ENCODE results near the gene ENO2.

Gene ENO2

DNA sequence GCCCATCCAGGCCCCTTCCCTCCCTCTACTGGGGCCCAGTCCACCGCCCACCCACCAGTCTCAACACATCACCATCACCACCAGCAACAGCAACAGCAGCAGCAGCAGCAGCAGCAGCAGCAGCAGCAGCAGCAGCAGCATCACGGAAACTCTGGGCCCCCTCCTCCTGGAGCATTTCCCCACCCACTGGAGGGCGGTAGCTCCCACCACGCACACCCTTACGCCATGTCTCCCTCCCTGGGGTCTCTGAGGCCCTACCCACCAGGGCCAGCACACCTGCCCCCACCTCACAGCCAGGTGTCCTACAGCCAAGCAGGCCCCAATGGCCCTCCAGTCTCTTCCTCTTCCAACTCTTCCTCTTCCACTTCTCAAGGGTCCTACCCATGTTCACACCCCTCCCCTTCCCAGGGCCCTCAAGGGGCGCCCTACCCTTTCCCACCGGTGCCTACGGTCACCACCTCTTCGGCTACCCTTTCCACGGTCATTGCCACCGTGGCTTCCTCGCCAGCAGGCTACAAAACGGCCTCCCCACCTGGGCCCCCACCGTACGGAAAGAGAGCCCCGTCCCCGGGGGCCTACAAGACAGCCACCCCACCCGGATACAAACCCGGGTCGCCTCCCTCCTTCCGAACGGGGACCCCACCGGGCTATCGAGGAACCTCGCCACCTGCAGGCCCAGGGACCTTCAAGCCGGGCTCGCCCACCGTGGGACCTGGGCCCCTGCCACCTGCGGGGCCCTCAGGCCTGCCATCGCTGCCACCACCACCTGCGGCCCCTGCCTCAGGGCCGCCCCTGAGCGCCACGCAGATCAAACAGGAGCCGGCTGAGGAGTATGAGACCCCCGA, 22.5 kb downstream of the ENO2 start:
- DNase-seq, result peak; percentile 52

DNA sequence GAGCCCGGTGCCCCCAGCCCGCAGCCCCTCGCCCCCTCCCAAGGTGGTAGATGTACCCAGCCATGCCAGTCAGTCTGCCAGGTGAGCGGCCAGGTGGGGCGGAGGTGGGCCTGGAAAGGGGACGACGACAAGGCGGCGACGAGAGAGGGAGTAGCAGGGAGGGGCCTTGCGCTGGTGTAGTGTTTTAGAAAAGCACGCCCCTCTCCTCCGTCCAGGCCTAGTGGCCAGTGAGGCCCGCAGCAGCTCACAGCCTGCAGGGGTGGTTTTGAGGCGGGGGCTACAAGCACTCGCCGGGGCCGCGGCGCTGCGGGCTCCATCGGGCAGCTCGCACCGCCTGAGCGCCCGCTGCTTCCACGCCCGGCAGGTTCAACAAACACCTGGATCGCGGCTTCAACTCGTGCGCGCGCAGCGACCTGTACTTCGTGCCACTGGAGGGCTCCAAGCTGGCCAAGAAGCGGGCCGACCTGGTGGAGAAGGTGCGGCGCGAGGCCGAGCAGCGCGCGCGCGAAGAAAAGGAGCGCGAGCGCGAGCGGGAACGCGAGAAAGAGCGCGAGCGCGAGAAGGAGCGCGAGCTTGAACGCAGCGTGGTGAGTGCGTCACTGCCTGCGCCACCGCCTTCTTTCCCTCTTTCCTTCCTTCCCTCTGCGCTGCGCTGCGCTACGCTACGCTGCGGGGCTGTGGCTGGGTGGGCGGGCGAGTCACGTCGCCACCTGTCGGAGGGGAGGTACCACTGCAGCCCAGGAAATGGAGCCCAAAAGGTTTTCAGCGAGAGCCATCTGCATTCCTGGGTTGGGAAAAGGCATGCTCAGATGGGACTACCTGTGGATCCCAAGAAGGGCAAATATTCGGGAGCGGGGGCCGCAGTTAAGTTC, 23.3 kb downstream of the ENO2 start:
- DNase-seq, result peak; percentile 93

DNA sequence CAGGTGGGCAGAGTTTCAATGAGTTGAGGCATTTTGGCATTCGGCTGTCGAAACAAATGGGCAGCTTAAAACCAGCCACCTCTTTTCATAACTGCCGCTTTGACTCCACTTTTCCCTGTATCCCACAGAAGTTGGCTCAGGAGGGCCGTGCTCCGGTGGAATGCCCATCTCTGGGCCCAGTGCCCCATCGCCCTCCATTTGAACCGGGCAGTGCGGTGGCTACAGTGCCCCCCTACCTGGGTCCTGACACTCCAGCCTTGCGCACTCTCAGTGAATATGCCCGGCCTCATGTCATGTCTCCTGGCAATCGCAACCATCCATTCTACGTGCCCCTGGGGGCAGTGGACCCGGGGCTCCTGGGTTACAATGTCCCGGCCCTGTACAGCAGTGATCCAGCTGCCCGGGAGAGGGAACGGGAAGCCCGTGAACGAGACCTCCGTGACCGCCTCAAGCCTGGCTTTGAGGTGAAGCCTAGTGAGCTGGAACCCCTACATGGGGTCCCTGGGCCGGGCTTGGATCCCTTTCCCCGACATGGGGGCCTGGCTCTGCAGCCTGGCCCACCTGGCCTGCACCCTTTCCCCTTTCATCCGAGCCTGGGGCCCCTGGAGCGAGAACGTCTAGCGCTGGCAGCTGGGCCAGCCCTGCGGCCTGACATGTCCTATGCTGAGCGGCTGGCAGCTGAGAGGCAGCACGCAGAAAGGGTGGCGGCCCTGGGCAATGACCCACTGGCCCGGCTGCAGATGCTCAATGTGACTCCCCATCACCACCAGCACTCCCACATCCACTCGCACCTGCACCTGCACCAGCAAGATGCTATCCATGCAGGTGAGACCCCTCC, 24.2 kb downstream of the ENO2 start:
- DNase-seq, result no peak

DNA sequence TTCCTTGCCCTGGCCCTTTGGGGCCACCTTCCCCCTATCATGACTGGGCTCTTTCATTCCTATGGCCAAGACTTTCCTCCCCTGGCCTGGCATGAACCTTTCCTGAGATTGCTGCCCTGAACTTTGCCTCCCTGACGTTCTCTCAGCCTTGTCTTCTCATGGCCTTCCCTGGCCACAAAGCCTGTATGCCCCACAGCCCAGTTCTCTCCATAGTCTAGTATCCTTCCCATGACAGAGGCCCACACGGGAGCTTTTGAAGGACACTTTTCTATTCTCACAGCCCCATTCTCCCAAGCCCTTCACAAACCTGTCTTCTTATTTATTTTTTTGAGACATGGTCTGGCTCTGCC, 24.8 kb downstream of the ENO2 start:
- DNase-seq, result no peak

DNA sequence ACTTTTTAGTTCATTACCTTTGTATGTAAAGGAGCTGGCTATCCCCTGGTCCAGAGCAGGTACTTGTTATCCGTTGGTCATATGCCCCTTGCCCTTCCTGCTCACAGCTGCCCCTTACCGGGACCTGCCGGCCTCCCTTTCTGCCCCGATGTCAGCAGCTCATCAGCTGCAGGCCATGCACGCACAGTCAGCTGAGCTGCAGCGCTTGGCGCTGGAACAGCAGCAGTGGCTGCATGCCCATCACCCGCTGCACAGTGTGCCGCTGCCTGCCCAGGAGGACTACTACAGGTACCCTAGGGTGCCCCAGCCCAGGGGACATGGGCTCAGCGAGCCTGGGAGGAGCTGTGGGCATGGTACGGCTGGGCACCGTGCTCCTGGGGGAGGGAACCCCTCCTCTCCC, 26.9 kb downstream of the ENO2 start:
- no peak for DNase-seq

DNA sequence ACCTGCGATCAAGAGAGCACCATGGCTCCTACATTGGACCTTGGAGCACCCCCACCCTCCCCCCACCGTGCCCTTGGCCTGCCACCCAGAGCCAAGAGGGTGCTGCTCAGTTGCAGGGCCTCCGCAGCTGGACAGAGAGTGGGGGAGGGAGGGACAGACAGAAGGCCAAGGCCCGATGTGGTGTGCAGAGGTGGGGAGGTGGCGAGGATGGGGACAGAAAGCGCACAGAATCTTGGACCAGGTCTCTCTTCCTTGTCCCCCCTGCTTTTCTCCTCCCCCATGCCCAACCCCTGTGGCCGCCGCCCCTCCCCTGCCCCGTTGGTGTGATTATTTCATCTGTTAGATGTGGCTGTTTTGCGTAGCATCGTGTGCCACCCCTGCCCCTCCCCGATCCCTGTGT, 27.4 kb downstream of the ENO2 start:
- no peak for DNase-seq

DNA sequence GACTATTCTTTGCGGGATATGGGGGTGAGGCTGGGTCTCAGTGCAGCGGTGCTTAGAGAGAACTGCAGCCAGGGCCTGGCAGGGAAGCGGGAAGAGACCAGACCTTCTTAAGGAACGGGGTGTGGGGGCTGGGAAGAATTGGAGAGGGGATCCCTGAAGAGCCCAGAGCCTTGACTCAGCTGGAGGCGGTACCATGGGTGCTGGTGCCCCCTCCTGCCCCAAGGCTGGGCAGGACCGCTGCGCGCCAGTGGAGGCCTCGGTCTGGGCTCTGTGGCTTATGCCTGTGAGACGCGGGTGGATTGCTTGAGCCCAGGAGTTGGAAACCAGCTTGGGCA, 27.9 kb downstream of the ENO2 start:
- no peak for DNase-seq

DNA sequence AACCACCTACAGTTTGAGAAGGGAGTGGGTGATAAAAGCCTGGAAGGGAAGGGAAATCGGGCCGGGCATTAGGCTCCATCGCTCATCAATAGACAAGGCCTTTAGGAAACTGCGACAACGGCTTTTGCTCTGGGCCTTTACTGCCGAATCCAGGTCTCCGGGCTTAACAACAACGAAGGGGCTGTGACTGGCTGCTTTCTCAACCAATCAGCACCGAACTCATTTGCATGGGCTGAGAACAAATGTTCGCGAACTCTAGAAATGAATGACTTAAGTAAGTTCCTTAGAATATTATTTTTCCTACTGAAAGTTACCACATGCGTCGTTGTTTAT, 29.0 kb downstream of the ENO2 start:
- DNase-seq, result peak; percentile 61

DNA sequence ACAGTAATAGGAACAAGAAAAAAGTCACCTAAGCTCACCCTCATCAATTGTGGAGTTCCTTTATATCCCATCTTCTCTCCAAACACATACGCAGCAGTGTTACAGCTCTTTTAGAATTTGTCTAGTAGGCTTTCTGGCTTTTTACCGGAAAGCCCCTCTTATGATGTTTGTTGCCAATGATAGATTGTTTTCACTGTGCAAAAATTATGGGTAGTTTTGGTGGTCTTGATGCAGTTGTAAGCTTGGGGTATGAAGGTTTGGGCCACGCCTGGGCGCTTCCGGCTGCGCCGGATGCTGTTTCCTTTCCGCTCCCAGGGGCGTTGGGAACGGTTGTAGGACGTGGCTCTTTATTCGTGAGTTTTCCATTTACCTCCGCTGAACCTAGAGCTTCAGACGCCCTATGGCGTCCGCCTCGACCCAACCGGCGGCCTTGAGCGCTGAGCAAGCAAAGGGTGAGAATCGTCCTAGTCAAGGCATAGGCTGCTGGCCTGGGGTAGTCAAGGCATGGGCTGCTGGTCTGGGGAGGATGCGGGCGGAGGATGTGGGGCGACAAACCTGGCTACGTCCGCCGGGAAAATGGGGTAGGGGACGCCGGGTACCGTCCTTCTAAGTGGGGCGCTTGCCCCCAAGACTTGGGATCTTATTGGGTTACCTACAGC, 29.5 kb downstream of the ENO2 start, which contains the start of the genes C12orf57 and RNU7-1:
Gene C12orf57 (plus strand): TSS at position 301 of the 659 bp plus-strand sequence. CDS start 100 bp downstream, at position 401.
Gene RNU7-1 (plus strand): TSS at position 95 of the 659 bp plus-strand sequence.
- peak; percentile 67 for DNase-seq

DNA sequence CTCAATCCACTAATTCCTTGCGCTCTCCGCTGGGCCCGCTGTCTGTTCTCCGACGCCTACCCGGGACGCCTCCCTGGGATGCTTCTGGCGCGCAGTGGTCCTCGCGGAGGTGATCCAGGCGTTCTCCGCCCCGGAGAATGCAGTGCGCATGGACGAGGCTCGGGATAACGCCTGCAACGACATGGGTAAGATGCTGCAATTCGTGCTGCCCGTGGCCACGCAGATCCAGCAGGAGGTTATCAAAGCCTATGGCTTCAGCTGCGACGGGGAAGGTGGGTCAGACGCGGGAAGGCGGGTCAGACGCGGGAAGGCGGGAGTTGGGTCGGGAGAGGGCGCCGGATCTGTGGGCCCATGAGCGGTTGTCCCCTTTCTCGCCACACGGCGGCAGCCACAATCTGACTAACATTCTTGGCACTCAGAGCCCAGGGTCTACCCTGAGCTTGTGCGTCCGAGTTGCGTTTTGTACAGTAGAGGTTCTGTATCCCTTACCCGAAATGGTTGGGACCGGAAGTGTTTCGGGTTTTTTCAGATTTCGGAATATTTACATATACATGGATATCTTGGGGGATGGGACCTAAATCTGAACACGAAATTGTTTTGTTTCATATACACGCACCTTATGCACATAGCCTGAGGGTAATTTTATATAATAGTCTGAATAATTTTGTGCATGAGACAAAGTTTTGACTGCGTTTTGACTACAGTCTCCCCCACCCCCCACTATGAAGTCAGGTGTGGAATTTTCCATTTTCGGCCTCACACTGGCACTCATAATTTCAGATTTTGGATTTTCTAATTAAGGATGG, 30.2 kb downstream of the ENO2 start:
- peak; percentile 80 for DNase-seq

DNA sequence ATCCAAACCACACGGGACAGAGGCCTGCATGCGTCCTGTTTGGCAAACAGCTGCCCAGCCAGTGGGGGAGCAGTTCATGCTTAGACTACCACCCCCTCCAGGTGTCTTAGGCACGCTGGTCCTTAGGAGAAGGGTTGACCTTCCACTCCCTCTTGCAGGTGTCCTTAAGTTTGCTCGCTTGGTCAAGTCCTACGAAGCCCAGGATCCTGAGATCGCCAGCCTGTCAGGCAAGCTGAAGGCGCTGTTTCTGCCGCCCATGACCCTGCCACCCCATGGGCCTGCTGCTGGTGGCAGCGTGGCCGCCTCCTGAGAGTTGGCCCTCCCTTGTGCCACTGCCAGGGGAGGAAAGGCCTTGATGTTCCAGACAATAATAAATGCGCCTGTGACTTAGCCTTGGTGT, 31.2 kb downstream of the ENO2 start:
- DNase-seq, result no peak

DNA sequence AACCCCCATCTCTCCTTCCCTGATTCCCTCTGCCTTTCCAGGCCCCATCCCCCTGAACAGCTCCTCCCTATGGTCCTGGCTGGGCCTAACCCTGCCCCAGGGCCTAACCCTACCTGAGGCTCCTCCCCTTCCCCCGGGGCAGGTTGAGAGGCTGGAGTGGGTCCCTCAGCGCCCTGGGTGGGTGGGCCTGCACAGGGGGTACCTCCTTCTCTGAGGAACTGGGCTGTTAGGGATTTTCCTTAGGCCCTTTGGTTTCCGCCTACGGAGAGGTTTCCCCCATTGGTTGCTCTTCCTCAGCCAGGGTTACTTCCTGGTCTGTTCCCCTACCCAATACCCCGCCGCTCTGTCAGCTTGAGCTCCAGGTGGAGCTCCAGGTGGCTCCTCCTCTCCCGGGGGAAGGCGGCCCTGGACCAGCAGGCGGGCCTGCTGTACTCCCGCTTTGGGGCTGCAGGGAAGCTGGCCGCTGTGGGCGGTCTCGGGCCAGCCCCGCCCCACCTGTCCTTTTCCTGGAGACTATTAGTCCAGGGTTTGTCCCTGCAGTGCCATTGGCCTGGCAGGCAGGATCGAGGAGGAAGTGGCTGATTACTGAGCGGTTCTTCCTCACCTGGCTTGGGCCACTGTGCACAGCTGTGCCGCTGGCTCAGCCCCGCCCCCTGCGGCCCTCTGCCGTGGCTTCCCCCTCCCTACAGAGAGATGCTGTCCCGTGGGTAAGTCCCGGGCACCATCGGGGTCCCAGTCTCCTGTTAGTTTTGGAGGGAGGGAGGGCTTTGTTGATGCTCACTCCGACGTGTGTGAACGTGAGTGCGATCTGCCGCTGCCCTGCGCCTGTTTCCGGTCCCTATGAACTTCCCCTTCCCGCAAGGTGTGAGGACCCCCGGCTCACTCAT, 31.9 kb downstream of the ENO2 start:
- DNase-seq, result no peak

DNA sequence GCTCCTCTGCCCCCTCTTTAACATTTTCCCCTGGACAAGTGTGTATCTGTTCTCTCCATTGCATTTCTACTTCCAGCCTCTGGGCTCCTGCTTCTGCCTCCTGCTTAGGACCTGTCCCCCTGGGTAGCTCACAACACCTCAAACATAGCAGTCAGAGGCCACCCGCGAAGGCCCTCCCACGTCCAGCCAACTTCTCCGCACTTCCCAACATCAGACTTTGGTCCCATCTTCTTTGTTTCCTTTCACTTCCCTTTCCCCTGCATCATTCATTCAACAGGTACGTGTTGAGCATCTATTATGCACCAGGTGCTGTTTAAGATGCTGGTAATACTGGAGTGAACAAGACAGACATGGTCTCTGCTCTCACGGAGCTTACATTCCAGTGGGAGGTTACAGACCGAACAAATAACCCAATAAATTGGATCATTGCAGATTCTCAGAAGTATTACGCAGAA, 32.6 kb downstream of the ENO2 start:
- no peak for DNase-seq

DNA sequence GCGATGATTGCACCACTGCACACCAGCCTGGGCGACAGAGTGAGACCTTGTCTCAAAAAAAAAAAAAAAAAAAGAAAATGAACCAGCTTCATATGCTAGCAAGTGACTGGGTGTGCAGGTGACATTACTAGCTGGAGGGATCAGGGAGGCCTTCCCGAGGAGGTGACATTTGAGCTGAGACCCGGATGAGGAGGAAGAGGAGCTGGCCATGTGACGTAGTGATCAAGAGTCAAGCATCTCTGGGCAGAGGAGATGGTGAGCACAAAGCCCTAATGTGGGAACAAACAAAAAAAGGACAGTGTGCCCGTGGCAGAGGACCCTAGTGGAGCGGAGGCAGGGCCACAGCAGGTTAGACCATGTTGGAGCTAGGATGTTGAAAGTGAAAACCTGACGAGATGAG, 33.2 kb downstream of the ENO2 start:
- no peak for DNase-seq

DNA sequence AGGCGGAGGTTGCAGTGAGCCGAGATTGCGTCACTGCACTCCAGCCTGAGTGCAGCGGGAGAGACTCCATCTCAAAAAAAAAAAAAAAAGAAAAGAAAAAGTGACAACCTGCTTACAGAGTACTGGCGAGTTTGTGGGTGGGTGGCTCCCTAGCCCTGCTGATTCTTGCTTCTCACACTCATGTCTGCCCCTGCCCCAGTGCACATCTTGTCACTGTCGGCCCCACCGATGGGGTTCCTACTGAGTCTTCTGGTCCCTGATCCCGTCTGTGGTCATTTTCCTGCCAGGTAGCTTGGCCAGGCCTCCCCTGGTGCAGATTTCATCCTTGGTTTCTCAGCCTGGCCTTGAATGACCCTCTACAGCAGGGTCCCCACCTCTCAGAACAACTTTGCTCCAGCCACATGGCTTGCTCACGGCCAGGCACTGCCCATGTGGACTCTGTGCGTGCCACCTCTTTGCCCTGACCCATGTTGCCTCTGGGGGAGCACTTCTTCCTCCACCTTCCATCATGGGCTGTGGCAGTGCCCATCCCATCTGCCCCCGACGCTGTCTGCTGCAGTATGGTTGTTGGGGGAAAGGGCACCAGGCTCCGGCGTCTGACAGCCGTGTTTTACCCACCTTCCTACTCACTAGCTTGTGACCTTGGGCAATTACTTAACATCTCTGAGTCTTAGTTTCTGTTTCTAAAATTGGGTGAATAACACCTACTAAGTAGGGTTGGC, 34.7 kb downstream of the ENO2 start:
- no peak for DNase-seq

DNA sequence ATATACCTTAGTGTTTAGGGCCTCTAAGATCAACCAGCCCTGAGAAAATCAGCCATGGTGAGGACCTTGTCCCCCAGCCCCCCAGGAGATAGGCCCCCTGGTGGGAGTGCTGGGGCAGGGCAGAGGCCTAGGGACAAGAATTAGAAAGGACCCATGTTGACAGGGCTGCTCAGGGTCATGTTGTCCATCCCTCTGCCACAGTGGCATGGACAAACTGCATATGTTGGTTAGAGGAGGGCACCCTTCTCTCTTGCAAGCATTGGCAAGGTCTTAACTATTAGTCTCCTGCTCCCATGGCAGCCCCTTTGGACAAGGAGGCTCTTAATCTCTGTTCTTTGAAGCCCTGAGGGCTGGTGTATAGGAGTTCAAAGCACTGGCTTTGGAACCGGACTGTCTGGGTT, 36.0 kb downstream of the ENO2 start:
- no peak for DNase-seq

DNA sequence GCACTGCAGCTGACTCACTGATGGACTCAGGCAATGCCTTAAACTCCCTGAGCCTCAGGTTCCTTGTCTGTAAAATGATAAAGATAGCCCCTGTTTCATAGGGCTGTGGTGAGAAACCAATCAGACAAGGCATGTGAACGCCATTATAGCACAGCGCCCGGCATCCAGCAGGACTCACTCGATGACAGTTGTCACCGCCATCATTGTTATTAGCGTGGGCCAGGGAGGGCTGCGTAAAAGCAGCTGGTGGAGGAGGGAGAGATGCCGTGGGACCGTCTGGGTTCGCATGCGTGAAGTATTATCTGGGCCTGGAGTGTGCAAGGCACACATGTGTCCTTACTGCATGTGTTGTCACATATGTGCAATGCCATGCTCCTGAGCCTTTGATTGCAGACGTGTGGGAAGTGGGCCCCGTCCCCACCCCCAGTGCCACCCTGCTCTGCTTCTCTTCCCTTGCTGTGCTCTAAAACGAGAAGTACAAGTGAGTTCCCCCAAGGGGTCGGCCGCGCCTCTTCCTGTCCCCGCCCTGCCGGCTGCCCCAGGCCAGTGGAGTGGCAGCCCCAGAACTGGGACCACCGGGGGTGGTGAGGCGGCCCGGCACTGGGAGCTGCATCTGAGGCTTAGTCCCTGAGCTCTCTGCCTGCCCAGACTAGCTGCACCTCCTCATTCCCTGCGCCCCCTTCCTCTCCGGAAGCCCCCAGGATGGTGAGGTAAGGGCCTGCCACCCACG, 36.6 kb downstream of the ENO2 start, which contains the start of gene PTPN6:
Gene PTPN6 (plus strand): TSS at position 546 of the 730 bp plus-strand sequence. CDS start 157 bp downstream, at position 703.
- DNase-seq, result no peak

DNA sequence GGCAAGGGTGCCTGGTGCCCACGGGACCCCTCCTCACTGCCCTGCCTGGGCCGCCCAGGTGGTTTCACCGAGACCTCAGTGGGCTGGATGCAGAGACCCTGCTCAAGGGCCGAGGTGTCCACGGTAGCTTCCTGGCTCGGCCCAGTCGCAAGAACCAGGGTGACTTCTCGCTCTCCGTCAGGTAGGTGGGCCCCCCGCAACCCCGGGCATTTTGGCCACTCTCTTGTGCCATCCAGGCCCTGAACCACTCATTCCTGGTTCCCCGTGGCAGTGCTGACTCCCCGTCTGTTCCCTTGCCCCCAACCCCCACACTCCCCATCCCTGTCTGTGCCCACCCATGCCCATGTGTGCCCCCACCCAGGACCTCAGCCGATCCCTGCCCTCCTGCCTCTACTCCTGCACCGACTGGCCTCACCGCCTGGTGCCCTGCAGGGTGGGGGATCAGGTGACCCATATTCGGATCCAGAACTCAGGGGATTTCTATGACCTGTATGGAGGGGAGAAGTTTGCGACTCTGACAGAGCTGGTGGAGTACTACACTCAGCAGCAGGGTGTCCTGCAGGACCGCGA, 37.3 kb downstream of the ENO2 start:
- no peak for DNase-seq
